Natural killer cell (primary cell): Measurements from ENCODE around the gene IFI27. TPM values are rescaled to one million over a fixed set of nuclear protein-coding genes. Genes with fewer than 3 reads are reported as not detected.

Source experiments
- ATAC-seq, 3 donors: fragments of 150-1000 bp in 2 of 3; fragments of 200-7000 bp in 1 of 3; cut with Tn5 transposase; 1 replicate in 1 of 3; 2 replicates in 2 of 3; pipeline ENCODE4 v1.10.0; 2021; ENCODE audit warnings: mild to moderate bottlenecking in 2 of 3, moderate library complexity in 2 of 3
- DNase-seq, 2 donors: peaks; one replicate each; pipeline versions ENCODE4 v3.0.0 to v3.0.0-alpha.2; 2013 to 2021; ENCODE audit warnings: mixed read lengths in 1 of 2
- H3K27ac ChIP-seq: one replicate; pipeline ENCODE4 v1.5.1; 2013; ENCODE audit warnings: mild to moderate bottlenecking, low read length
- H3K27me3 ChIP-seq: one replicate; pipeline ENCODE4 v1.6.1; 2013; ENCODE audit warnings: low read length; ENCODE audit not compliant: control insufficient read depth, insufficient read depth
- H3K36me3 ChIP-seq: one replicate; pipeline ENCODE4 v1.6.1; 2013; ENCODE audit warnings: low read length; ENCODE audit not compliant: control insufficient read depth, insufficient read depth
- H3K4me1 ChIP-seq: one replicate; pipeline ENCODE4 v1.6.1; 2013; ENCODE audit warnings: low read length; ENCODE audit not compliant: control insufficient read depth, insufficient read depth
- H3K4me3 ChIP-seq: one replicate; pipeline ENCODE4 v1.5.1; 2013; ENCODE audit warnings: low read length
- H3K9me3 ChIP-seq: one replicate; pipeline ENCODE4 v1.6.1; 2013; ENCODE audit warnings: low read length; ENCODE audit not compliant: control insufficient read depth, insufficient read depth
- H3K27ac Mint-ChIP-seq, 2 donors: one replicate each; pipeline ENCODE4 v1.8.0; 2022; ENCODE audit warnings: mild to moderate bottlenecking in 2 of 2, mixed read lengths in 2 of 2, moderate library complexity in 1 of 2
- H3K27me3 Mint-ChIP-seq, 2 donors: one replicate each; pipeline ENCODE4 v1.8.0; 2022; ENCODE audit warnings: low read depth in 2 of 2, mixed read lengths in 2 of 2
- H3K36me3 Mint-ChIP-seq: one replicate; pipeline ENCODE4 v1.8.0; 2022; ENCODE audit warnings: mixed read lengths
- H3K4me1 Mint-ChIP-seq, 2 donors: one replicate each; pipeline ENCODE4 v1.8.0; 2022; ENCODE audit warnings: mixed read lengths in 2 of 2
- H3K4me3 Mint-ChIP-seq: one replicate; pipeline ENCODE4 v1.8.0; 2022; ENCODE audit warnings: mild to moderate bottlenecking, moderate library complexity, mixed read lengths
- H3K9me3 Mint-ChIP-seq, 2 donors: one replicate each; pipeline ENCODE4 v1.8.0; 2022; ENCODE audit warnings: mixed read lengths in 2 of 2
- CTCF ChIP-seq: fragments of 200-600 bp; IDR thresholded peaks from one replicate; pipeline ENCODE4 v1.8.0; 2022; ENCODE audit warnings: antibody characterized with exemption
- WGBS: methylation state at CpG from one replicate; pipeline ENCODE4 v1.1.7; 2013; ENCODE audit warnings: missing lambda C conversion rate; ENCODE audit not compliant: insufficient coverage; 5-methylcytosine and 5-hydroxymethylcytosine counted together
- intact Hi-C: fragments of 100-400 bp; cut with micrococcal nuclease; formaldehyde crosslinking; loops from one replicate; pipeline ENCODE4 v1.14.2; 2022
- total RNA-seq, 4 donors: library from RNA; stranded (reverse); fragments of 120-200 nt in 1 of 4; gene quantifications; one replicate each; pipeline versions ENCODE4 v1.2.3 to v1.2.4, GENCODE V29; 2013 to 2022

IFI27 gene
- total RNA-seq, 3 donors from 2014 or later (not counting 1 experiment from before 2014, with no cell fraction given): 0.47 to 1.3 (median 0.52) TPM

DNA sequence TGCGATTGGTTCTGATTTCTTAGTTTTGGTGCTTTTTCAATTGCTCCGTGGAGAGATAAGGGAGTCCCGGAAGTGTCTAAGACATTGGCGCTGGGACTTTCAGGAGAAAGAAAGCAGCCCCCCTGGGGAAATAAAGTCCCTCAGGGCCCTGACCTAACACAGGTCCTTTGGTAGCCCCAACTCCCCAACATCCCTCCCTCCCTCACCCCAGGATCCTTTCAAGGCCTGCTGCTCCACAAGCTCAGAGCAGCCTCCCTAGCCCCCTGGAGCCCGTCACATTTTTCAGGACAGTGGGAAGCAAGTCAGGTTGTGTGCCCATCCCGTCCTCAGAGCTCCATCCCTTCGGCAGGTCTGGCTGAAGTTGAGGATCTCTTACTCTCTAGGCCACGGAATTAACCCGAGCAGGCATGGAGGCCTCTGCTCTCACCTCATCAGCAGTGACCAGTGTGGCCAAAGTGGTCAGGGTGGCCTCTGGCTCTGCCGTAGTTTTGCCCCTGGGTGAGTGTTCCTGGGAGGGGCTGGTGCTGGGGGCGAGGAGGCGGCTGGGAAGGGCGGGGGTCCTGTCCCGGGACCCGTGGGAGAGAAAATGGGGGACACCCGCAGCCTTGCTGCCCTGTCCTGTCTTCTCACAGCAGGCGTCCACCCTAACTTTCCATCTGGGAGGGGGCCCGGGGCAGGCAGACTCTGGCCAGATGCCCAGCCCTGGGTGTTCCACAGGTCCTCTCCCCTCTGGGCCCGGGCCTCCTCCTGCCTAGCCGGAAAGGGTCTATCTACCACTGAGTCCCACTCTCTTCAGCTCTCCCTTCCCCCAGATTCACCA lies 950 bp downstream of the IFI27 start:
- ATAC-seq: no peak
- Histone ChIP-seq H3K4me3 (no peak overlapping the region), H3K4me1 (no peaks in the 10 kb centered on the region), H3K27ac (no peak overlapping the region), H3K27me3 (no peaks in the 10 kb centered on the region), H3K36me3 (no peaks in the 10 kb centered on the region), H3K9me3 (no peaks in the 10 kb centered on the region)
- Mint-ChIP-seq H3K9me3 (no peaks in the 10 kb centered on the region), H3K4me1 (no peaks in the 10 kb centered on the region), H3K27me3 (peaks cover 12 to 25% of the 10 kb centered on the region in 2 donors), H3K36me3 (no peaks in the 10 kb centered on the region), H3K4me3 (no peak overlapping the region), H3K27ac (no peak overlapping the region)
- TF ChIP-seq CTCF: no peak
- no peak for DNase-seq
- WGBS: 92% methylated on average over 20 of the region's 20 CpGs
- intact Hi-C loops: no loop called here

DNA sequence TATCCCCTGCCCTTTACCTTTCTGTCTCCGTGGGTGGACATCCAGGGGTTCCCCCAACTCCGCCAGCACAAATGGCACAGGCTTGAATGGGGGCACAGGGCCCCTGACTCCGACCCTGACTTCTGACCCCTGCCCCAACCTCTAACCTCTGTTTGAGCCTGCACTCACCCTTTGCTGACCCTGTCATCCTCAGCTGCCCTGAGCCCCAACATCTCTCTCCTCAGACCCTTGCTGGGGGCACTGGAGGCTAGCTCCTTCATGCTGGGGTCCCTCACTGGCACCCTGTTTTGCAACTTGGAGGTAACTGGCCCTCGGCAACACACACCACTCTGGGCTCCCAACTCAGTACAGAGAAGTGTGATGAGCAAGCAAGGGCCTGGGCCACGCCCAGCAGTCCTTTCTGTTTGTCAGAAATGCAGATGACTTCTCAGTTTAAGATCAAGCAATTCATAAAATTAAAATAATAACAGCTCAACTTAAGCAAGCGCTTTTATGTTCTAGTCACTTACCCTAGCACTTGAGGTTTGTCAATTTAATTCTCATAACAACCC lies 2.1 kb downstream of the IFI27 start:
- H3K4me3 Mint-ChIP-seq: no peak overlapping the region
- H3K9me3 ChIP-seq: no peaks in the 10 kb centered on the region
- 84% methylated on average over 6 of the region's 6 CpGs for WGBS

GRCh38 chr14:94113073-94113472 lies 2.5 kb downstream of the IFI27 start:
- Histone ChIP-seq H3K4me3 (no peak overlapping the region), H3K4me1 (peaks cover 2% of the 10 kb centered on the region), H3K27me3 (no peaks in the 10 kb centered on the region), H3K9me3 (no peaks in the 10 kb centered on the region), H3K27ac (no peak overlapping the region), H3K36me3 (no peaks in the 10 kb centered on the region)
- H3K27me3 Mint-ChIP-seq: peaks cover 25 to 41% of the 10 kb centered on the region in 2 donors
- no peak overlapping the region for H3K27ac Mint-ChIP-seq
- H3K36me3 Mint-ChIP-seq: no peaks in the 10 kb centered on the region
- intact Hi-C loops: no loop called here
- H3K9me3 Mint-ChIP-seq: no peaks in the 10 kb centered on the region
- ATAC-seq (no peak), DNase-seq (no peak)
- H3K4me3 Mint-ChIP-seq: no peak overlapping the region
- TF ChIP-seq CTCF: no peak
- 92% methylated on average over 7 of the region's 7 CpGs for WGBS
- H3K4me1 Mint-ChIP-seq: peaks cover 0 to 7% of the 10 kb centered on the region in 2 donors

More for the DNA sequence above, 2.1 kb downstream of the IFI27 start:
- Mint-ChIP-seq H3K36me3 (no peaks in the 10 kb centered on the region), H3K4me1 (peaks cover 0 to 2% of the 10 kb centered on the region in 2 donors), H3K27me3 (peaks cover 20 to 36% of the 10 kb centered on the region in 2 donors), H3K9me3 (no peaks in the 10 kb centered on the region), H3K27ac (peak overlapping the region in 1 of 2 donors; percentile 25)
- no peak for TF ChIP-seq CTCF
- Histone ChIP-seq H3K4me3 (no peak overlapping the region), H3K27me3 (no peaks in the 10 kb centered on the region), H3K4me1 (no peaks in the 10 kb centered on the region), H3K27ac (no peak overlapping the region), H3K36me3 (no peaks in the 10 kb centered on the region)
- ATAC-seq (no peak), DNase-seq (no peak)
- intact Hi-C loops: no loop called here
